Measurements from ENCODE around the gene POLR3H.
"Not testable (repeated sequence)": the region's sequence is repeated elsewhere in the genome, so short reads cannot be mapped to it uniquely, and the experiment has no call there.

DNA sequence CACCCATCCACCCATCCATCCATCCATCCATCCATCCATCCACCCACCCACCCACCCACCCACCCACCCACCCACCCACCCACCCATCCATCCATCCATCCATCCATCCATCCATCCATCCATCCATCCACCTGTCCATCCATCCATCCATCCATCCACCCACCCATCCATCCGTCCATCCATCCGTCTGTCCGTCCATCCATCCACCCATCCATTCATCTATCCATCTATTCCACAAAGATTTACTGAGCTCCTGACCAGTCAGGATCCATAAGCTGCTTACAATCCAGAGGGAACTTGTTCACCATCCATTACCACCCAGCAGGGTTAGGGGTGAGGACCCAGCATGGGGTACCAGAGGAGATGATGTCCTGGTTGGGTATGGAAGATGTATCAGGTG is 28.0 kb upstream of the POLR3H start:
- TF ChIP-seq, protein P1, sequence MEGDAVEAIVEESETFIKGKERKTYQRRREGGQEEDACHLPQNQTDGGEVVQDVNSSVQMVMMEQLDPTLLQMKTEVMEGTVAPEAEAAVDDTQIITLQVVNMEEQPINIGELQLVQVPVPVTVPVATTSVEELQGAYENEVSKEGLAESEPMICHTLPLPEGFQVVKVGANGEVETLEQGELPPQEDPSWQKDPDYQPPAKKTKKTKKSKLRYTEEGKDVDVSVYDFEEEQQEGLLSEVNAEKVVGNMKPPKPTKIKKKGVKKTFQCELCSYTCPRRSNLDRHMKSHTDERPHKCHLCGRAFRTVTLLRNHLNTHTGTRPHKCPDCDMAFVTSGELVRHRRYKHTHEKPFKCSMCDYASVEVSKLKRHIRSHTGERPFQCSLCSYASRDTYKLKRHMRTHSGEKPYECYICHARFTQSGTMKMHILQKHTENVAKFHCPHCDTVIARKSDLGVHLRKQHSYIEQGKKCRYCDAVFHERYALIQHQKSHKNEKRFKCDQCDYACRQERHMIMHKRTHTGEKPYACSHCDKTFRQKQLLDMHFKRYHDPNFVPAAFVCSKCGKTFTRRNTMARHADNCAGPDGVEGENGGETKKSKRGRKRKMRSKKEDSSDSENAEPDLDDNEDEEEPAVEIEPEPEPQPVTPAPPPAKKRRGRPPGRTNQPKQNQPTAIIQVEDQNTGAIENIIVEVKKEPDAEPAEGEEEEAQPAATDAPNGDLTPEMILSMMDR (IDR thresholded peaks at IDR 0.05): not testable (repeated sequence)
- not testable (repeated sequence) for TF ChIP-seq EZH2 (IDR thresholded peaks at IDR 0.05; ENCODE audit: borderline replicate concordance, insufficient read depth, low read depth, low read length, poor library complexity, severe bottlenecking)

Data from B cell (primary cell).